ENCODE results near the gene KLKB1. TPM values are rescaled to one million over a fixed set of nuclear protein-coding genes. Genes with fewer than 3 reads are reported as not detected.

KLKB1 gene
- total RNA-seq, 1 donor from 2014 or later: not detected

DNA sequence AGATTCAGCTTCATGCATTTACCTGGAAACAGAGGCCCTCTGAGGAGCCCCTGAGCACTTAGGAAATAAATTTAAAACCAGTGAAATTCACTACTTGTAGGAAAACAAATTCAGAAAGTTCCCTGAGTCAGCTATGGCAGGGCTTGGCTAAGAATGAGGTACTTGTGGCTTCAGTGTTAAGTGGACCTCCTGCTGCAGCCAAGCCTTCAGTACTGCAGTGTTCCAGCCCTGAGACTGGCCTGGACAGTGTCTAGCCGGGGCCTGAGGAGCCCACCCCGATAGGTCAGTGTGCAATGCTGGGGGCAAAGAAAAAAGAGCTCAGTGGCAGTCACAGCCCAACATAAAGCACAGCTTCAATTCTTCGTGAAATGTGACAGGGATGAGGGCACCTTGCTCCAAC lies 80.6 kb downstream of the KLKB1 start:
- H3K27ac Mint-ChIP-seq (ENCODE audit: unreplicated experiment): no peak overlapping the region
- H3K27ac ChIP-seq (ENCODE audit: low read depth, low read length): no peak overlapping the region
- FAIRE-seq (no peak), DNase-seq (ENCODE audit: low read depth) (no peak)
- no peak overlapping the region for H3K4me2 ChIP-seq (ENCODE audit: low read length)
- H3K9me3 Mint-ChIP-seq (ENCODE audit: unreplicated experiment): no peaks in the 10 kb centered on the region
- peaks cover 3% of the 10 kb centered on the region for H3K4me1 Mint-ChIP-seq (ENCODE audit: low read depth, unreplicated experiment)
- H3K9me3 ChIP-seq (ENCODE audit: insufficient read depth, low read depth, low read length): no peaks in the 10 kb centered on the region
- H3K79me2 ChIP-seq (ENCODE audit: insufficient read depth, low read length): no peaks in the 10 kb centered on the region
- H3K27me3 Mint-ChIP-seq (ENCODE audit: low read depth, unreplicated experiment): peaks cover 8% of the 10 kb centered on the region
- no peak overlapping the region for H3K9ac ChIP-seq (ENCODE audit: low read length)
- no peaks in the 10 kb centered on the region for H3K36me3 Mint-ChIP-seq (ENCODE audit: low read depth, unreplicated experiment)
- TF ChIP-seq EZH2 (IDR thresholded peaks at IDR 0.05; ENCODE audit: insufficient read depth, low read length) (no peak), CTCF (IDR thresholded peaks at IDR 0.05; ENCODE audit: insufficient read depth, low read depth, low read length) (no peak)
- H3K4me1 ChIP-seq (ENCODE audit: insufficient read depth, low read length): no peaks in the 10 kb centered on the region
- H2AFZ ChIP-seq (ENCODE audit: low read depth, low read length): no peak overlapping the region
- no peak overlapping the region for H3K4me3 ChIP-seq (ENCODE audit: insufficient read depth, low read depth, low read length)
- H3K4me3 Mint-ChIP-seq (ENCODE audit: unreplicated experiment): no peak overlapping the region
- peaks cover 2% of the 10 kb centered on the region for H3K27me3 ChIP-seq (ENCODE audit: insufficient read depth, low read length)
- H3K36me3 ChIP-seq (ENCODE audit: insufficient read depth, low read length): no peaks in the 10 kb centered on the region
- no peaks in the 10 kb centered on the region for H4K20me1 ChIP-seq (ENCODE audit: insufficient read depth, low read length)

Other genes with a start within 250 kb of the KLKB1 start
- 1.9 and 2.6 TPM in 2 replicates for gene TLR3, start 158.4 kb upstream of the KLKB1 start, total RNA-seq
- 1.2 and 1.7 TPM in 2 replicates for gene FAM149A, start 122.8 kb upstream of the KLKB1 start, total RNA-seq
- 9.1 and 10.3 TPM in 2 replicates for gene CYP4V2, start 35.9 kb upstream of the KLKB1 start, total RNA-seq
- gene F11, start 38.7 kb downstream of the KLKB1 start, total RNA-seq: not detected in 2 replicates

Data from astrocyte (in vitro differentiated cells and primary cell).